Endothelial cell of umbilical vein (primary cell): ENCODE results near the gene PRKD2. TPM values are rescaled to one million over a fixed set of nuclear protein-coding genes. Genes with fewer than 3 reads are reported as not detected.
A peak's percentile ranks its signal among the peaks of the same experiment; 100 is the strongest.

ENCODE experiments used
- BruUV-seq: library from RNA; stranded (reverse); fragments of 400-500 nt; replicated peaks from 2 replicates; lab custom pipeline; 2021; lab: Mats Ljungman, UMichigan
- CTCF ChIA-PET: fragments of 300-600, 350-600 bp; sonication (Branson Sonifier 250); formaldehyde crosslinking; loops from one replicate; lab custom pipeline; 2021; ENCODE audit warnings: antibody characterized with exemption, inconsistent platforms; lab: Charles Lee
- POLR2A ChIA-PET: fragments of 300-600, 350-600 bp; sonication (Branson Sonifier 250); formaldehyde crosslinking; loops from one replicate; lab custom pipeline; 2021; ENCODE audit warnings: antibody characterized with exemption, inconsistent platforms; lab: Charles Lee
- DNase-seq: peaks from one replicate; pipeline ENCODE4 v3.0.0-alpha.2; 2011; ENCODE audit warnings: low read depth, low spot score
- FAIRE-seq: peaks from 2 replicates; lab custom pipeline; 2011; peaks lifted over from hg19 to GRCh38; lab: Jason Lieb, UNC
- H2AFZ ChIP-seq: 2 replicates; pipeline ENCODE4 v1.6.0; 2012; ENCODE audit warnings: low read depth, low read length, control low read depth, inconsistent platforms
- H3K27ac ChIP-seq: 2 replicates; pipeline ENCODE4 v1.5.1; 2011; ENCODE audit warnings: low read depth, mild to moderate bottlenecking, control low read depth, low read length, moderate library complexity; ENCODE audit not compliant: insufficient read depth
- H3K27me3 ChIP-seq, 2 experiments: 2 replicates each; pipeline versions ENCODE4 v1.6.0 to v1.6.1; 2011; ENCODE audit warnings: low read length in 2 of 2, mixed read lengths in 1 of 2; ENCODE audit not compliant: control insufficient read depth in 2 of 2, insufficient read depth in 2 of 2
- H3K36me3 ChIP-seq, 2 experiments: 2 replicates in 1 of 2; 3 replicates in 1 of 2; pipeline ENCODE4 v1.5.1; 2011; ENCODE audit warnings: low read length in 2 of 2, mild to moderate bottlenecking in 1 of 2, moderate library complexity in 1 of 2; ENCODE audit not compliant: control insufficient read depth in 2 of 2, insufficient read depth in 2 of 2; ENCODE audit errors: extremely low read depth in 1 of 2
- H3K4me1 ChIP-seq: 3 replicates; pipeline ENCODE4 v1.5.1; 2011; ENCODE audit warnings: mild to moderate bottlenecking, low read length; ENCODE audit not compliant: control insufficient read depth, insufficient read depth; ENCODE audit errors: extremely low read depth
- H3K4me2 ChIP-seq: 2 replicates; pipeline ENCODE4 v1.6.1; 2011; ENCODE audit warnings: low read length, control low read depth, mixed read lengths; ENCODE audit not compliant: insufficient read depth
- H3K4me3 ChIP-seq, 3 experiments: fragments of 200-600 bp in 1 of 3; sonication (generic), shearing (Covaris generic) in 1 of 3; replicated peaks in 1 of 3; 2 replicates each; pipeline ENCODE4 v1.5.1; 2011 to 2016; ENCODE audit warnings: control low read depth in 3 of 3, low read length in 3 of 3, mild to moderate bottlenecking in 2 of 3, inconsistent platforms in 1 of 3, low read depth in 1 of 3, moderate library complexity in 1 of 3; ENCODE audit not compliant: insufficient read depth in 1 of 3
- H3K79me2 ChIP-seq: 2 replicates; pipeline ENCODE4 v1.6.0; 2012; ENCODE audit warnings: low read length, inconsistent platforms; ENCODE audit not compliant: control insufficient read depth, insufficient read depth
- H3K9ac ChIP-seq: replicated peaks from 2 replicates; pipeline ENCODE3; 2011; ENCODE audit warnings: low read length, control low read depth; ENCODE audit not compliant: insufficient read depth; ENCODE audit errors: extremely low read depth
- H3K9me1 ChIP-seq: replicated peaks from 3 replicates; pipeline ENCODE4 v1.6.0; 2011; ENCODE audit warnings: mild to moderate bottlenecking, low read length; ENCODE audit not compliant: control insufficient read depth, insufficient read depth; ENCODE audit errors: extremely low read depth
- H3K9me3 ChIP-seq: replicated peaks from 2 replicates; pipeline ENCODE4 v1.5.1; 2012; ENCODE audit warnings: low read length, inconsistent platforms; ENCODE audit not compliant: control insufficient read depth, insufficient read depth
- H4K20me1 ChIP-seq: replicated peaks from 2 replicates; pipeline ENCODE3; 2011; ENCODE audit warnings: mild to moderate bottlenecking, low read length; ENCODE audit not compliant: control insufficient read depth, insufficient read depth; ENCODE audit errors: extremely low read depth
- EZH2 ChIP-seq: IDR thresholded peaks from 2 replicates; pipeline ENCODE4 v1.6.1; 2012; ENCODE audit warnings: borderline replicate concordance, low read depth, mild to moderate bottlenecking, moderate library complexity, low read length, inconsistent platforms; ENCODE audit not compliant: severe bottlenecking
- FOS ChIP-seq: IDR thresholded peaks from 2 replicates; pipeline ENCODE4 v1.6.1; 2011; ENCODE audit warnings: mild to moderate bottlenecking, low read length, moderate library complexity, borderline replicate concordance; ENCODE audit not compliant: insufficient read depth
- GATA2 ChIP-seq: IDR thresholded peaks from 2 replicates; pipeline ENCODE4 v1.7.0; 2011; ENCODE audit warnings: low read depth, mild to moderate bottlenecking, moderate library complexity, mixed read lengths, low read length; ENCODE audit not compliant: insufficient read length, insufficient read depth
- JUN ChIP-seq: IDR thresholded peaks from 2 replicates; pipeline ENCODE4 v1.6.1; 2011; ENCODE audit warnings: borderline replicate concordance, low read depth; ENCODE audit not compliant: insufficient read length, insufficient read depth
- MYC ChIP-seq: IDR thresholded peaks from one replicate; pipeline ENCODE4 v1.6.1; 2011; ENCODE audit warnings: mild to moderate bottlenecking, low read depth, low read length
- POLR2A ChIP-seq: IDR thresholded peaks from 2 replicates; pipeline ENCODE4 v1.6.1; 2012; ENCODE audit warnings: low read depth, mild to moderate bottlenecking, control low read depth, low read length
- POLR2AphosphoS5 ChIP-seq: IDR thresholded peaks from 2 replicates; pipeline ENCODE4 v1.6.1; 2012; ENCODE audit warnings: low read depth, mild to moderate bottlenecking, control low read depth, low read length, moderate library complexity; ENCODE audit not compliant: insufficient read depth
- dilution Hi-C: fragments of 300-500 bp; cut with MboI; formaldehyde crosslinking; loops from one replicate; pipeline ENCODE4 v1.15.0; 2019; ENCODE audit warnings: low sequenced_read_pairs; ENCODE audit not compliant: extremely low pct_ligation_motif_present
- intact Hi-C: fragments of 100-400 bp; cut with micrococcal nuclease; formaldehyde crosslinking; loops from one replicate; pipeline ENCODE4 v1.10.0; 2022
- polyA plus RNA-seq, 4 experiments: library from polyadenylated mRNA; depleted of rRNA in 3 of 4; stranded (reverse) in 3 of 4; unstranded in 1 of 4; fragments of >200 nt; gene quantifications; 2 replicates each; pipeline versions ENCODE4 v1.2.1 to v1.2.3, GENCODE V29; 2011 to 2012; ENCODE audit warnings: missing spikeins in 1 of 4
- total RNA-seq: library from RNA; stranded (reverse); gene quantifications from 2 replicates; pipeline ENCODE4 v1.2.3, GENCODE V29; 2021
- TF ChIP-seq, protein P1 (sequence below), 2 donors: IDR thresholded peaks; 1 replicate in 1 of 2; 2 replicates in 1 of 2; pipeline ENCODE4 v1.5.1; 2011; ENCODE audit warnings: low read length in 2 of 2, mild to moderate bottlenecking in 2 of 2, moderate library complexity in 2 of 2, control low read depth in 1 of 2, inconsistent platforms in 1 of 2, low read depth in 1 of 2; ENCODE audit not compliant: insufficient read depth in 1 of 2; ENCODE audit errors: extremely low read depth in 1 of 2

Gene PRKD2
- total and polyA plus RNA-seq, 2 donors (not counting 3 experiments of a cell fraction or from before 2014, with no cell fraction given) = 40.4 to 94.9 TPM

DNA sequence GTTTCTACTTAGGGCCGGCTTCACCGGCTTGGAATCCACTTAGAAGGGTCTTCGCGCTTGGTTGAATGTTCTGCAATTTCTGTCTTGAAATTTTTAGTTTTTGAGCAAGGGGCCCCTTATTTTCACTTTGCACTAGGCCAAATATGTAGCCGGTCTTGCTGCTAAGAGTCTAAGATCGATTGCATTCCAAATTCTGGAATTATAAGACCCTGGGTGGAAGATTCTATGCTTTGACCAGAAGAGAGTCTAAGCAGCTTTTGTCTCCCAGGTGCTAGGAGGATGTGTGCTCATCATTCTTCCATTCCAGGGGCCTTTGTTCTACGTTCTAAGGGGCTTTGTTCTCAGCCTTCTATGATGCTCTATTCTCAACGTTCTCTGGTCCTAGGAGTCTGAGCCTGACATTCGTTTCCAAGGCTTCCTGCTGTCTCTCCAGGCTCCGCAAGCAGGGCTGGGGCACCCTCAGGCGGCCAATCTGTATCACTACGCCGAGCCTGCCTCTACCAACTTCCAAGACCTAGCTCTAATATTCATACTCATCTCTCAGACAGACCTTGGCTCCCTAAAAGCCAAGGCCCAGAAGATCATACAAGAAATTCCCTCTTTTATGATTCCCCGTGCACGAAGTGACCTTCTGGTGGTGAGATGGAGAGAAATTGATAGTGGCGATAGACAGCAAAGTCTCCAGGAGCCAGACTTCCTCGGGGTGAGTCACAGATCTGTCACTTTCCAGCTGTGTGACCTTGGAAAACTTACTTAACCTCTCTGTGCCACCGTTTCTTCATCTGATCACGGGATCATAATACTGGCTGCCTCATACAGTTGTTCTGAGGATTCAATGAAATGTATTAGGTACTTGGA lies 55.0 kb downstream of the PRKD2 start:
- Histone ChIP-seq H3K79me2 (no peaks in the 10 kb centered on the region), H3K4me3 (peak overlapping the region; percentile 20 to 57 (median 29)), H4K20me1 (no peaks in the 10 kb centered on the region), H3K4me2 (peak overlapping the region; percentile 79), H3K27ac (peak overlapping the region; percentile 34), H3K4me1 (peaks cover 14% of the 10 kb centered on the region), H3K9me3 (no peaks in the 10 kb centered on the region), H3K9ac (peak overlapping the region; percentile 51), H2AFZ (peak overlapping the region; percentile 76), H3K27me3 (peaks cover 13 to 22% of the 10 kb centered on the region in 2 experiments), H3K9me1 (no peaks in the 10 kb centered on the region), H3K36me3 (no peaks in the 10 kb centered on the region)
- dilution Hi-C loops = no loop called here
- ChIA-PET CTCF (interaction anchor here (0.6 to 7.9 kb wide), 39 partner anchors 8 to 261 kb away, joined by 3 to 422 read pairs (median 5); partner anchors contain the start of genes CALM3, GNG8 and PTGIR), POLR2A (interaction anchor here (0.7 to 1.9 kb wide), 6 partner anchors 25 to 126 kb away, joined by 3 to 8 read pairs (median 4); partner anchors contain the start of genes PTGIR and SLC1A5)
- DNase-seq = peak; percentile 88
- FAIRE-seq = peak; percentile 94
- BruUV-seq = no TSS peak
- intact Hi-C loops = loop anchor here (1.0 to 2.0 kb wide), 7 partner anchors 28 to 133 kb away; no protein-coding TSS in a partner anchor
- no peak for TF ChIP-seq EZH2
- peak; percentile 35 for TF ChIP-seq JUN
- peak; percentile 56 for TF ChIP-seq FOS
- no peak for TF ChIP-seq MYC
- no peak for TF ChIP-seq POLR2A
- TF ChIP-seq GATA2 = peak; percentile 27
- TF ChIP-seq POLR2AphosphoS5 = no peak
- TF ChIP-seq, protein P1, sequence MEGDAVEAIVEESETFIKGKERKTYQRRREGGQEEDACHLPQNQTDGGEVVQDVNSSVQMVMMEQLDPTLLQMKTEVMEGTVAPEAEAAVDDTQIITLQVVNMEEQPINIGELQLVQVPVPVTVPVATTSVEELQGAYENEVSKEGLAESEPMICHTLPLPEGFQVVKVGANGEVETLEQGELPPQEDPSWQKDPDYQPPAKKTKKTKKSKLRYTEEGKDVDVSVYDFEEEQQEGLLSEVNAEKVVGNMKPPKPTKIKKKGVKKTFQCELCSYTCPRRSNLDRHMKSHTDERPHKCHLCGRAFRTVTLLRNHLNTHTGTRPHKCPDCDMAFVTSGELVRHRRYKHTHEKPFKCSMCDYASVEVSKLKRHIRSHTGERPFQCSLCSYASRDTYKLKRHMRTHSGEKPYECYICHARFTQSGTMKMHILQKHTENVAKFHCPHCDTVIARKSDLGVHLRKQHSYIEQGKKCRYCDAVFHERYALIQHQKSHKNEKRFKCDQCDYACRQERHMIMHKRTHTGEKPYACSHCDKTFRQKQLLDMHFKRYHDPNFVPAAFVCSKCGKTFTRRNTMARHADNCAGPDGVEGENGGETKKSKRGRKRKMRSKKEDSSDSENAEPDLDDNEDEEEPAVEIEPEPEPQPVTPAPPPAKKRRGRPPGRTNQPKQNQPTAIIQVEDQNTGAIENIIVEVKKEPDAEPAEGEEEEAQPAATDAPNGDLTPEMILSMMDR (IDR thresholded peaks at IDR 0.05; ENCODE audit: extremely low read depth in 1 of 2, insufficient read depth in 1 of 2, low read depth in 1 of 2, low read length in 2 of 2) = peak; percentile 92
